SHP77 (cell line): ENCODE results near the gene OPHN1.
"Not testable (repeated sequence)": the region's sequence is repeated elsewhere in the genome, so short reads cannot be mapped to it uniquely, and the experiment has no call there.

Source experiments
- DNase-seq, 2 experiments: peaks; one replicate each; lab custom pipeline; 2025; lab: John Stamatoyannopoulos, UW

The OPHN1 gene

DNA sequence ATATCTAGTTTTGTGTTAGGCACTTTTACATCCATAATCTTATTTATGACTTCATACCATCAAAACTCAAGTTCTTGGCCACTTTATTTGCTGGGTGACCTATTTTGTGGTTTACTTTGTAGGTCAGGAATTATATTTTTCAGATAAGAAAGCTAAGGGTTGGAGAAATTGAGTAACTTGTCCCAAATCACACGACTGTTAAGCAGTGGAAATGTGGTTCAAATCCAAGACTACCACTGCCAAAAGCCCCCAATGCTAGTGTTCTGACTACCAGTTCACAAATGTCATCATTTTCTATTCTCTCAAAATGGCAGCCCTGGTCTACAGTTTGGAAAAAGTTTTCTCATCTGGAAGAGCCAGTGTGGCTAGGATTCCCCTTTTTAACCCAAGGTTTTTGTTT lies 74.6 kb downstream of the OPHN1 start:
- no peak for DNase-seq

DNA sequence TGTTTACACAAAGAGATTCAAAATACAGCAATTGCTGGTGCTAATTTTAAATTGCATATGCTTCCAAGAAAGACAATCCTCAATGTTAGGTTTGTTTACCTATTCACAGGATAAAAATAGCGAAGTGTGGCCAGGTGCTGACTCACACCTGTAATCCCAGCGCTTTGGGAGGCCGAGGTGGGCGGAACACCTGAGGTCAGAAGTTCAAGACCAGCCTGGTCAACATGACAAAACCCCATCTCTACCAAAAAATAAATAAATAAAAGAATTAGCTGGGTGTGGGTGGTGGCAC lies 77.7 kb downstream of the OPHN1 start:
- DNase-seq: no peak

DNA sequence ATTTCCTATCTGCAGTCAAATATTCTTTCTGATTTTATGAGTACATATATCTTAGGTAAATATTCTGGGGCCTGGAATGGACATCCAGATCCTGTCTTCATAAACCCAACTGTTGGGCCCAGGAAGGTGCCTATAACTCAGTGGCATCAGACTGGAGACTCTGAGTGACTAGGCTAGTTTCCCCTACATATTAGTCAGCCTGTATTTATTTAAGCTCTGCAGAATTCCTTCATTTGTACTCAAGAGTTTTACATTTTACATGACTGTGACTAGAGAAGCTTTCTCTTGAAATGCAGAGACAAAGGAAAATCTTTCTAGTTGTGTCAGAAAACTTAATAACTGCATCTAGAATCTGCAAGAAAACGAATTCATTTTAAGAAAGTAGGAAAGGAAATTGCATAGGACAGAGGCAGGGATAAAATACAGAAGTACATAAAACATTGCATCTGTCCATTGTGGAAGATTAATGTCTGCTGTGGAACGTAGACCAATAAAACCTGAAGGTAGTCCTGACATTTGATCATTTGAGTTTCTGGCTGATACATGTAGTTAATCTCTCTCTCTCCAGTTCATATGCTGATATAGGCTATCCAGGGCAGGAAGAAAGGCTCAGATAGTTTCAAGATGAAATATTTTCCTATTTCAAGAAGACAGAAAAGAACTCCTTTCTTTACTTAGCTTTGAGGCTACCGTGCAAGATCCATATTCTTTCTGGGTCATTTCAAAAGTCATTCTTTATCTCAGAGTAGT lies 78.2 kb downstream of the OPHN1 start:
- no peak for DNase-seq

GRCh38 chrX:68345025-68345424 lies 88.3 kb downstream of the OPHN1 start:
- DNase-seq: no peak

DNA sequence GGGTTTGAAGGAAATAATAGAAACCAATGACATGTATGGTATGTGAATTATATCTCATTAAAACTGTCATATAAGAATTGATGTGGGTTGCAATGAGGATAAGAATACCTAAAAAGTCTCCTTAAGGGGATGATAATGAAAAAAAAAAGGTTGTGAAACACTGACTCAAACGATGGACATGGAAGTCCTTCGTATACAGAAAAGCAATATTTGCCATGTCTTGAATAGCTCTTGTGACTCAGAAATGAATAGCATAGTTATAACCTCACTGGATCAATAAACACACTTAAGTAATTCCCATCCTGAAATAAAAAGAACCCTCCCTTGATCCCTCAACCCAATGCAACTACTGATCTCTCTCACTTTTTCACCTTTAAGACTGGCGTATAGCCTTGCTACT lies 89.7 kb downstream of the OPHN1 start:
- no peak for DNase-seq

- DNase-seq: no peak
Measured at GRCh38 chrX:68332201-68332731, 101.0 kb downstream of the OPHN1 start.

DNA sequence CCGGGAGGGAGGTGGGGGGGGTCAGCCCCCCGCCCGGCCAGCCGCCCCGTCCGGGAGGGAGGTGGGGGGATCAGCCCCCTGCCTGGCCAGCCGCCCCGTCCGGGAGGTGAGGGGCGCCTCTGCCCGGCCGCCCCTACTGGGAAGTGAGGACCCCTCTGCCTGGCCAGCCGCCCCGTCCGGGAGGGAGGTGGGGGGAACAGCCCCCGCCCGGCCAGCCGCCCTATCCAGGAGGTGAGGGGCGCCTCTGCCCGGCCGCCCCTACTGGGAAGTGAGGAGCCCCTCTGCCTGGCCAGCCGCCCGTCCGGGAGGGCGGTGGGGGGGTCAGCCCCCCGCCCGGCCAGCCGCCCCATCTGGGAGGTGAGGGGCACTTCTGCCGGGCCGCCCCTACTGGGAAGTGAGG lies 106.5 kb downstream of the OPHN1 start:
- not testable (repeated sequence) for DNase-seq

DNA sequence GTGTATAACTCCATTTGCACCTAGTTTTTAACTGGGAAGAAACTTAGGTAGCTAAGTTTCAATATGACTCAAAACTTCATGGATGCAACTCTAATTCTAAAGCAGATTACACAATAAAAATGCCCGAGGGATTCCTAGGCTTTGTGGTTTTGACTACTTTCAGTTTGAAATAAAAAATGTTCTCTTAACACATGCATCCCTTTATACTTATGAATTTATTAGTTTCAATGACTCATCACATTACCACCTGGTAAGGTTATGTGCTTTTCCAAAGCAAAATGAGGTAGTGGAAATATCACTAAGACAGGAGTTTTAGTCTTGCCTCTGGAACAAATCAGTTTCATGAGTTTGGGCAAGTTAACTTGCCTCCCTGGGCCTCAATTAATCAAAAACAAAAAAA lies 125.5 kb downstream of the OPHN1 start:
- no peak for DNase-seq

- no peak for DNase-seq
Measured at GRCh38 chrX:68304602-68305001, 128.7 kb downstream of the OPHN1 start.

DNA sequence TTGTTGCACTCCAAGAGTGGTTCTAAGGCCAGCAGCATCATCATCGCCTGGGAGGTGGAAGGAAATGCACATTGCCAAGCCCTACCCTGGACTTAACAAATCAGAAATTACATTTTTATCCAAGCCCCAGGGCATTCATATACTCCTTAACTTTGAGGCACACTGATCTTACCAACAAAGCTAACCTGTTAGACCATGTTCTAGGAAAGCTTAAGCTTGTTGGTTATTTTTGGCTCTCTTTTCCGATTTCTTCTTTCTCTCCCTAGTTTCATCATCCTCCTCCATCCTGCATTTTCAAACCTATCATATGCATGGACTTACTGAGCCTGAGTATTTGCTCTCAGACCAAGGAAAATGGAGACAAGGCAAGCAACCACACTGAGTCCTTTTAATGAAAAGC lies 133.4 kb downstream of the OPHN1 start:
- DNase-seq: no peak

DNA sequence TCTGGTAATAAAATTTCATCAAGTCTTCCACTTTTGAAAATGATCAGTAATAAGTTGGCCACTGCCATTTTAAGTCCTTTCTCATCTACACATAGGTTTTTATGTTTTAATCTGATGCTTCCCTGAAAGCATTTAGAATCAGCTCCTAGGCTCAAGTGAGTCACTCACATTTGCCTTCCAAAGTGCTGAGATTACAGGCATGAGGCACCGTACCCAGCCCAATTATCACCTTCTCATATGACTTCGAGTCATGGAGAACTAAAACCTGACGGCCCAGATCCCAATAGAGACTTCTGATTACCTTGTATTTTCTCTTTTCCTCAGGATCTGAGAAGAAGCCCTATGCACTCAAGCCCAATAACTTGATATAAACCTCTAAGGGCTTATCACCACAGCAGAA lies 140.8 kb downstream of the OPHN1 start:
- DNase-seq: no peak

DNA sequence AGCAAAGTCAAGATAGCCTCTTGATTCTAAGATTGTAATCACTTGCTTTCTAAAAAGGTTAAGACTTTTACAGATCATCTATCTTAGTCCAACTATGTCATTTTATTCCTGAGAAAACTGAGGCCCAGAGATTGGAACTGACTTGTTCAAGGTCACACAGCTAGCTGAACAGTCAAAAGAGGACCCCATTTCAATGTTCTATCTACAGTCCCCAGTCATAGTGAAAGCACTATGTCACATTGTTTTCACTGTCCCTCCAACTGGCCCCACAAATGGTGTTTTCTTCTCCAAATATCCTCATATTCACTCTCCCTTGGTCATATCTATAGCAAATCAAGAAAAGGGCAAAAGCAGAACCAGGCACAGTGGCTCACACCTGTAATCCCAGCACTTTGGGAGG lies 145.2 kb downstream of the OPHN1 start:
- DNase-seq: no peak

DNA sequence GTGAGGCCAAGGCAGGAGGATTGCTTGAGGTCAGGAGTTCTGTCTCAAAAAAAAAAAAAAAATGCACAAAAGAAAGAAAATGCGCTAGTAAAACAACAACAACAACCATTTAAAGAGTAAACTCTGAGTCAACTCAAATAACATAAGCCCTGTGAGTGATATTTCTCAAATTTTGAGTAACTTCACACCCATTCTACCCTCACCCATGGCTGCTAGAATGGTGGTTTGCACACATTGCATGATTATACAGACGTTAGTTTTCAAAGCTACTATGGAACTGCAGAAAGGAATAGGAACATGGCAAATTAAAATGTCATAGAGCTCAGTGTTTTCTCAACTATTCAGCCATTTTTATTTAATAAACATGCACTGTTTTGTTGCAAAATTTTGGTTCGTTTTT lies 145.9 kb downstream of the OPHN1 start:
- DNase-seq: no peak

- DNase-seq: no peak
Measured at GRCh38 chrX:68286980-68287379, 146.3 kb downstream of the OPHN1 start.

GRCh38 chrX:68286076-68286475 lies 147.2 kb downstream of the OPHN1 start:
- no peak for DNase-seq

- DNase-seq: no peak
Measured at GRCh38 chrX:68284281-68284904, 148.9 kb downstream of the OPHN1 start.

DNA sequence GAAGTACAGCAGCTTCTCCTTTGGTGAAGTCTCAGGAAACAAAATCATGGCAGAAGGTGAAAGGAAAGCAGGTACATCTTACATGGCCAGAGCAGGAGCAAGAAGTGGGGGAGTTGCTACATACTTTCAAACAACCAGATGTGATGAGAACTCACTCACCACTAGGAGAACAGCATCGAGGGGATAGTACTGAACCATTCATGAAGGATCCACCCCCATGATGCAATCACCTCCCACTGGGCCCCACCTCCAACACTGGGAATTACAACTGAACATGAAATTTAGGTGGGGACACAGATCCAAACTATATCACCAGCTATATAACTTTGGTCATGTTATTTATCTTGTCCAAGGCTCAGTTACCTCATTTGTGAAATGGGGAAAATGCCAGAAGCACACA lies 159.4 kb downstream of the OPHN1 start:
- DNase-seq: no peak

DNA sequence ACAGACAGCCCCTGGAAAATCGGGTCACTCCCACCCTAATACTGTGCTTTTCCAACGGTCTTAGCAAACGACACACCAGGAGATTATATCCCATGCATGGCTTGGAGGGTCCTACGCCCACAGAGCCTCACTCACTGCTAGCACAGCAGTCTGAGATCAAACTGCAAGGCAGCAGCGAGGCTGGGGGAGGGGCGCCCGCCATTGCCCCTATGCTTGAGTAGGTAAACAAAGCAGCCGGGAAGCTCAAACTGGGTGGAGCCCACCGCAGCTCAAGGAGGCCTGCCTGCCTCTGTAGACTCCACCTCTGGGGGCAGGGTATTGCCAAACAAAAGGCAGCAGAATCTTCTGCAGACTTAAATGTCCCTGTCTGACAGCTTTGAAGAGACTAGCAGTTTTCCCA lies 168.5 kb downstream of the OPHN1 start:
- not testable (repeated sequence) for DNase-seq

GRCh38 chrX:68261060-68261672 lies 172.1 kb downstream of the OPHN1 start:
- no peak for DNase-seq

GRCh38 chrX:68256990-68257389 lies 176.3 kb downstream of the OPHN1 start:
- DNase-seq: no peak

DNA sequence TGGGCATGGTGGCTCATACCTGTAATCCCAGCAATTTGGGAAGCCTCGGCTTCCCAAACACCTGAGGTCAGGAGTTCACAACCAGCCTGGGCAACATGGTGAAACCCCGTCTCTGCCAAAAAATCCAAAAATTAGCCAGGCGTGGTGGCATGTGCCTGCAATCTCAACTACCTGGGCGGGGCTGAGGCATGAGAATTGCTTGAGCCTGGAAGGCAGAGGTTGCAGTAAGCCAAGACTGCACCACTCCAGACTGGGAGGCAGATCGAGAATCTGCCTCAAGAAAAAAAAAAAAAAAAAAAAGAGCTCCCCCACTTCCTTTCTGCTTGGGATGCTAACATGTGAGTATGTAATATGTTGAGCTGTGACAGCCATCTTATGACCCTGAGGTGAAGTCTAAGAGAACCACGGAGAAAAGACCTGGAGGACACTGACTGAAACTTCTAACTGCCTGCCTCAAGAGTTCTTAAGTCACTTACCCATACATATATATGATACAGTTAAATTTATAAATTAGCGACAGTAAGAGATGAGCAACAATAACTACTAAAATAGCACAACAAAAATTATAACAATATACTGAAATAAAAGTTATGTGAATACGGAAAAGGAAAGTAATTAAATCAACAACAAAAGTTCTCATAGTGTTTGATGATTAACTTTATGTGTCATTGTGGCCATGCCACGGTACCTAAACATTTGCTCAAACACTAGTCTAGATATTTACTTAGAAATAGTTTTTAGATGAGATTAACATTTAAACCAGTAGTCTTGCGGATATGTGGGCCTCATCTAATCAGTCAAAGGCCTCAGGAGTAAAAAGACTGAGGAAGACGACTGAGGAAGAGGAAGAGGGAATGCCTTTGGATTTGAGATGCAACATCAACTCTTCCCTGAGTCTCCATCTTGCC lies 178.3 kb downstream of the OPHN1 start:
- no peak for DNase-seq

DNA sequence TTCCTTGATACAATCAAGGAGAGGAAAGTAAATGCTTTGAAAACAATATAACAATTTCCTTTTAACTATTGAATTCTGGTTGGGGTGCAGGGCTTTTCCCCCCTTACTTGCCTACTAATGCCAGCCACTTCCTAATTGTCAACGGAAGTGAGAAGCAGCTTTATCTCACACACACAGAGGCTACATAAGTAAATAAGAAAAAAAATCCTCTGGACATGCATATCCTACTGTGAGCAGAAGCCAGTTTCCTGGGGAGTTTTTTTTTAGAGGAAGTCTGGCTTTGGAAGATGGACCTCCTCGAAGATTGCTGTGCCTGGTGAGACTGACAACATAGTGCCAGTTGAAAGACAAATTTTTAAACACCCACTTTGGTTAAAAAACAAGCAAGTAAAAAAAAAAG lies 180.6 kb downstream of the OPHN1 start:
- no peak for DNase-seq
